Measurements from ENCODE around the gene PCDHB12.
"Not testable (repeated sequence)": the region's sequence is repeated elsewhere in the genome, so short reads cannot be mapped to it uniquely, and the experiment has no call there.

GRCh38 chr5:141215504-141215903, 7.0 kb downstream of the PCDHB12 start:
- TF ChIP-seq, protein P1, sequence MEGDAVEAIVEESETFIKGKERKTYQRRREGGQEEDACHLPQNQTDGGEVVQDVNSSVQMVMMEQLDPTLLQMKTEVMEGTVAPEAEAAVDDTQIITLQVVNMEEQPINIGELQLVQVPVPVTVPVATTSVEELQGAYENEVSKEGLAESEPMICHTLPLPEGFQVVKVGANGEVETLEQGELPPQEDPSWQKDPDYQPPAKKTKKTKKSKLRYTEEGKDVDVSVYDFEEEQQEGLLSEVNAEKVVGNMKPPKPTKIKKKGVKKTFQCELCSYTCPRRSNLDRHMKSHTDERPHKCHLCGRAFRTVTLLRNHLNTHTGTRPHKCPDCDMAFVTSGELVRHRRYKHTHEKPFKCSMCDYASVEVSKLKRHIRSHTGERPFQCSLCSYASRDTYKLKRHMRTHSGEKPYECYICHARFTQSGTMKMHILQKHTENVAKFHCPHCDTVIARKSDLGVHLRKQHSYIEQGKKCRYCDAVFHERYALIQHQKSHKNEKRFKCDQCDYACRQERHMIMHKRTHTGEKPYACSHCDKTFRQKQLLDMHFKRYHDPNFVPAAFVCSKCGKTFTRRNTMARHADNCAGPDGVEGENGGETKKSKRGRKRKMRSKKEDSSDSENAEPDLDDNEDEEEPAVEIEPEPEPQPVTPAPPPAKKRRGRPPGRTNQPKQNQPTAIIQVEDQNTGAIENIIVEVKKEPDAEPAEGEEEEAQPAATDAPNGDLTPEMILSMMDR (IDR thresholded peaks at IDR 0.05): not testable (repeated sequence)
- TF ChIP-seq EZH2 (IDR thresholded peaks at IDR 0.05; ENCODE audit: borderline replicate concordance, insufficient read depth, low read depth, low read length, poor library complexity, severe bottlenecking): not testable (repeated sequence)

Measured in B cell (primary cell).